ENCODE data around the gene TMTC2.

Gene TMTC2

DNA sequence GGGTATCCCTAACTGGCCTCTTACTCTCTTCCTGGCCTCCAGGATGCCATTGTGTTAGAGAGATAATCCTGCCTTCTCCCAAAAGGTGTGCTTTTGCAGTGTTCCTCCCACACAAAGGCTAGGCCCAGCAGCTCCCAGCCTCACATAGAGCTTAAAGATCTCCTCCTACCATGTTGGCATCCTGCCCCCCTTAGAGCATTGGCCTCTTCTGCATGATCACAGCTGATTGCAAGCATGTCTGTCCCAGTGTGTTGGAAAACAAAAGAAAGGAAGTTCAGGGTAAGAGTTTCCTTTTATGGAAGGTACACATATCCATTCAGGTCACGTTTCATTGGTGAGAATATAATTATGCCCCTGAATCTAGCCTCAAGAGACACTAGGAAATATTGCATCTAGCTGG lies 405.4 kb downstream of the TMTC2 start:
- no peak for DNase-seq (ENCODE audit: insufficient read length, low spot score)
- no peak for FAIRE-seq
- TF ChIP-seq, protein P1, sequence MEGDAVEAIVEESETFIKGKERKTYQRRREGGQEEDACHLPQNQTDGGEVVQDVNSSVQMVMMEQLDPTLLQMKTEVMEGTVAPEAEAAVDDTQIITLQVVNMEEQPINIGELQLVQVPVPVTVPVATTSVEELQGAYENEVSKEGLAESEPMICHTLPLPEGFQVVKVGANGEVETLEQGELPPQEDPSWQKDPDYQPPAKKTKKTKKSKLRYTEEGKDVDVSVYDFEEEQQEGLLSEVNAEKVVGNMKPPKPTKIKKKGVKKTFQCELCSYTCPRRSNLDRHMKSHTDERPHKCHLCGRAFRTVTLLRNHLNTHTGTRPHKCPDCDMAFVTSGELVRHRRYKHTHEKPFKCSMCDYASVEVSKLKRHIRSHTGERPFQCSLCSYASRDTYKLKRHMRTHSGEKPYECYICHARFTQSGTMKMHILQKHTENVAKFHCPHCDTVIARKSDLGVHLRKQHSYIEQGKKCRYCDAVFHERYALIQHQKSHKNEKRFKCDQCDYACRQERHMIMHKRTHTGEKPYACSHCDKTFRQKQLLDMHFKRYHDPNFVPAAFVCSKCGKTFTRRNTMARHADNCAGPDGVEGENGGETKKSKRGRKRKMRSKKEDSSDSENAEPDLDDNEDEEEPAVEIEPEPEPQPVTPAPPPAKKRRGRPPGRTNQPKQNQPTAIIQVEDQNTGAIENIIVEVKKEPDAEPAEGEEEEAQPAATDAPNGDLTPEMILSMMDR (IDR thresholded peaks at IDR 0.05; ENCODE audit: insufficient read depth, missing control alignments): no peak

DNA sequence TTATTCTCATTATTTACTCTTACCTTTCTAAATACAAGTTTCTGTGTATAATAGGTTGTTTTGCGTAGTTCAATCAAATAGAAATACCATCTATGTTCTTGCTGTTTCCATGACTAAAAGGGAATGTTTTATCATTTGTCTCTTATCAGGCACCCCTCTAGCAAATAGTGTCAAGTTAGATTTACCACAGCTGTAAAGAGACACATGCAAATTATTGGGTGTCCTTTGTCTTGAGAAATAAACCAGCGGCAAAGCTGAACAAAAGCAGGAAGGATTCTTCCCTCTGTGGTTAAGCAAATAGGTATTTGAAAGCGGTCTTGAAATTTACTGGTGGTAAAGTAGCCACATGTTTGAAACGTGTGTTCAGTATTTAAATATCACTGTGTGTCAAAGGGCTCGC lies 405.9 kb downstream of the TMTC2 start:
- FAIRE-seq (no peak), DNase-seq (ENCODE audit: insufficient read length, low spot score) (no peak)
- TF ChIP-seq, protein P1 (IDR thresholded peaks at IDR 0.05; ENCODE audit: insufficient read depth, missing control alignments): no peak

DNA sequence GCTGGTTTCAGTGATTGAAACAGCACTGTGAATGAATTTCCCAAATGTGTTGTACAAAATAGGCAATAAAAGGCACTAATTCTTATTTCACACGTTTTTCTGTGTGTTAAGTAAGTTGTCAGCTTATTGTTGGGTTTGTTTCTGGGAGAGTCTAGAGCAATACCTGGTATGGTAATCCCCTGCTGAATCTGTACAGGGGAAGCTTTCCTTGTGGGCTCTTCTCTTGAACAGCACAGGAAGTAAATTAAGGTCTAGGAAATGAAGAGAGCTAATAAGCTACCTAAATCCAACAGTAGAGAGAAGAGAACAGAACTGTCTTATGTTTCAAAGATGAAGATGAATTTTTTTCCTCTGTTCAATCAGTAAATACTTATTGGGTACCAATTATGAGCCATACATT lies 406.7 kb downstream of the TMTC2 start:
- TF ChIP-seq, protein P1 (IDR thresholded peaks at IDR 0.05; ENCODE audit: insufficient read depth, missing control alignments): no peak
- FAIRE-seq: no peak

DNA sequence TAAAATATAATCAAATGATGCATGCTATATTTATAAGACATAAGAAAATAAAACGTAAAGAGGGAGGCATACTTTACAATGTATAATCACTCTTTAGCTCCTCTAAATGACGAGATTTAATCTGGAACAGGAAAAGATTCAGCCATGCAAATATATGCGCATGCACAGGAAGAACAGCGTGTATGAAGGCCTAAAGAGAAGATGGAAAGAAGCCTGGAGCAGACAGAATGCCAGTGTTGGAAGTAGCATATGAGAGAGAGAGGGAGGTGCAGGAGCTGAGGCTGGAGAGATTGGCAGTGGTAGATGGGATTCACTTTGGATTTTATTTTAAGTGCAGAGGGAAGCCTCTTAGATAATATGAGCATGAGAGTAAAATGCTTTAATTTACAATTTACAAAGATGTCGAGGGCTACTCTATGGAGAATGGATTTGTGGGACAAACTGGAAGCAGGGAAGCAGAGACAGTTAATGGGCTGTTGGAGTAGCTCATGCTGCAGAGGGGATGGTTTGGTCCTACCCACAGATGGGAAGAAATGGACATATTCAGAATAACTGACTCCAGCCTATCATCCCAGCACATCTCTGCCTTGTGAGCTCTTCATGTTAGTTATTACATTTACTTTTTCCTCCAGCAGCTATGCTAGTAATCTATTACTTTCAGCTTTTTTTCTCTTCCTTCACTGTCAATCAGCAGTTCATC lies 411.1 kb downstream of the TMTC2 start:
- TF ChIP-seq, protein P1 (IDR thresholded peaks at IDR 0.05; ENCODE audit: insufficient read depth, missing control alignments): no peak
- no peak for DNase-seq (ENCODE audit: insufficient read length, low spot score)
- no peak for FAIRE-seq

More for the DNA sequence above, 406.7 kb downstream of the TMTC2 start:
- no peak for DNase-seq (ENCODE audit: insufficient read length, low spot score)

DNA sequence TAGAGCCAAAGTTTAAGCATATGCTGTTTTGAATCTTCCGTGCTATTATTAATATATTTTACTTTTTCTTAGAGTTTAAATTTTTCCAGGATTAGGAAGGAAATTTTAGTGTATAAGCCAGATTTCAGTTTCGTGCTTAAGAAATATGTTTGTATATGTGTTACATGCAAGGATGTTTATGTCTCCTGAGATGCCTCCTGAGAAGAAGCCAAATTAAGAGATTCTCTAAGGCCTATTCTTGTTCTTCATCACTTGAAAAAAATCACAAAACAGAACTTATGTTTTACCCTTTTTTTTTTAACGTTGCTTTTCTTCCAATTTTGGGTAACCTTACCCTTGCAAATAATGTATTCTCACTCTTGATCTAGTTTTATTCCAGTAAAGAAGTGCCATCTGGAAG lies 412.7 kb downstream of the TMTC2 start:
- TF ChIP-seq, protein P1 (IDR thresholded peaks at IDR 0.05; ENCODE audit: insufficient read depth, missing control alignments): no peak
- DNase-seq (ENCODE audit: insufficient read length, low spot score) (no peak), FAIRE-seq (no peak)

DNA sequence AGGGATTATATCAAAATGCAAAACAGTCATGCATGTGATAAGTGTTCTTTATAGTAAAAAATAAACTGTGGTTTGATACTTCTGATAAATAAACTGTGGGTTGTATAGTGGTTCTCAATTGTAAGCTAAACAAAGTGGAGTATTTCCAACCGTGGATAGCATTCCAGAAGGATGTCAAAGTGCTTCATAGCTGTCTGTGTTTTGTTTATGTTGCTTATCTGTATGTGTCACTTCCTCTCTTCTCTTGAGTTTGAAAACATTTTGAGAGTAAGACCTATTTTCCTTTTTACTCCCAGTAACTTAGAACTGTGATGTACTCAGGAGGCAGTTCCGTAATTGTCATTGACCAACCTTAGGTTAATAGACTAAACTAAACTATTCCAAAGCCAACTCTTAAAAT lies 415.8 kb downstream of the TMTC2 start:
- no peak for FAIRE-seq
- TF ChIP-seq, protein P1 (IDR thresholded peaks at IDR 0.05; ENCODE audit: insufficient read depth, missing control alignments): no peak

DNA sequence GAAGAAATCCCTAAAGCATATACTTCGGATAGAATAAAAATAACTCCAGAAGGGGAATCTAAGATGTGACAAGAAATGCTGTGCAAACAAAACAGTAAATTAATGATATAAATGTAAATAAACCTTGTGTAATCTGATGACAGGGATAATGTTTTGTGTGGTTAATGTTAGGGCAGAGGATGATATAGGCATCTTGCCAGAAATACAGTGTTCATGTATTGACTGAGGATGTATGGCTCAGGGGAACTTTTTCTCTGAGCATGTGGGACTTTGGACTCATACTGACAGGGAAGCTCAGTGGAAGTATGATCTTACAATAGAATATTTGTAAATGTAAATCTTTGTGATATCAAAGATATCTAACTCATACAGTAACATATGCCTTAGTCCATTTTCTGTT lies 420.2 kb downstream of the TMTC2 start:
- FAIRE-seq: no peak
- no peak for DNase-seq (ENCODE audit: insufficient read length, low spot score)
- TF ChIP-seq, protein P1 (IDR thresholded peaks at IDR 0.05; ENCODE audit: insufficient read depth, missing control alignments): no peak

More for the DNA sequence above, 415.8 kb downstream of the TMTC2 start:
- DNase-seq (ENCODE audit: insufficient read length, low spot score): no peak
